G401.6 (cell line): ENCODE measurements around the gene MT2A.
"Not testable (repeated sequence)": the region's sequence is repeated elsewhere in the genome, so short reads cannot be mapped to it uniquely, and the experiment has no call there.

Experiments
- FAIRE-seq: peaks from 2 replicates; lab custom pipeline; 2012; peaks lifted over from hg19 to GRCh38; lab: Jason Lieb, UNC

The MT2A gene

GRCh38 chr16:56621665-56622445, 13.5 kb downstream of the MT2A start:
- FAIRE-seq = not testable (repeated sequence)

GRCh38 chr16:56623184-56623583, 14.8 kb downstream of the MT2A start:
- FAIRE-seq = not testable (repeated sequence)

- no peak for FAIRE-seq
These were observed 15.3 kb downstream of the MT2A start for GRCh38 chr16:56623637-56624036.

GRCh38 chr16:56625140-56625942, 17.0 kb downstream of the MT2A start, which contains the start of gene MT1E:
TSS of gene MT1E (plus strand) at chr16:56625781. CDS start at chr16:56625852, 71 bp downstream.
- FAIRE-seq = no peak

GRCh38 chr16:56625943-56626654, 17.7 kb downstream of the MT2A start:
- FAIRE-seq = no peak

GRCh38 chr16:56626685-56627084, 18.3 kb downstream of the MT2A start:
- FAIRE-seq = no peak

GRCh38 chr16:56628486-56629350, 20.3 kb downstream of the MT2A start:
- no peak for FAIRE-seq

GRCh38 chr16:56629531-56629930, 21.1 kb downstream of the MT2A start:
- FAIRE-seq = no peak

GRCh38 chr16:56630134-56630533, 21.8 kb downstream of the MT2A start:
- no peak for FAIRE-seq

- no peak for FAIRE-seq
These were observed 22.8 kb downstream of the MT2A start for GRCh38 chr16:56631197-56631596.

- no peak for FAIRE-seq
These were observed 23.4 kb downstream of the MT2A start for GRCh38 chr16:56631832-56632155.

GRCh38 chr16:56632156-56632847, 23.9 kb downstream of the MT2A start, which contains the start of gene MT1M:
TSS of gene MT1M (plus strand) at chr16:56632659. CDS start at chr16:56632732, 73 bp downstream.
- no peak for FAIRE-seq

- no peak for FAIRE-seq
These were observed 24.5 kb downstream of the MT2A start for GRCh38 chr16:56632848-56633365.

GRCh38 chr16:56633535-56633934, 25.2 kb downstream of the MT2A start:
- FAIRE-seq = no peak

GRCh38 chr16:56634715-56635440, 26.5 kb downstream of the MT2A start:
- FAIRE-seq = no peak

GRCh38 chr16:56635441-56635967, 27.1 kb downstream of the MT2A start:
- FAIRE-seq = no peak

- FAIRE-seq = no peak
These were observed 28.4 kb downstream of the MT2A start for GRCh38 chr16:56636616-56637413.

GRCh38 chr16:56637814-56638750, 29.7 kb downstream of the MT2A start, which contains the start of gene MT1A:
TSS of gene MT1A (plus strand) at chr16:56638666. CDS start at chr16:56638739, 73 bp downstream.
- FAIRE-seq = no peak
